H1 (cell line): ENCODE data around the gene AGAP3. TPM values are rescaled to one million over a fixed set of nuclear protein-coding genes. Genes with fewer than 3 reads are reported as not detected.

Source experiments
- CTCF ChIA-PET: fragments of 300-600 bp; sonication (Branson Sonifier 250); formaldehyde crosslinking; loops from one replicate; lab custom pipeline; 2021; ENCODE audit not compliant: partially characterized antibody; lab: Charles Lee
- POLR2A ChIA-PET: fragments of 300-600 bp; sonication (Branson Sonifier 250); formaldehyde crosslinking; loops from one replicate; lab custom pipeline; 2021; ENCODE audit warnings: inconsistent platforms; ENCODE audit not compliant: partially characterized antibody; lab: Charles Lee
- DNase-seq, 2 experiments: peaks; one replicate each; pipeline versions ENCODE4 v3.0.0 to v3.0.0-alpha.2; 2010 to 2022; ENCODE audit warnings: low spot score in 2 of 2, low read depth in 1 of 2, mixed read lengths in 1 of 2
- FAIRE-seq: peaks from 2 replicates; lab custom pipeline; 2011; peaks lifted over from hg19 to GRCh38; lab: Jason Lieb, UNC
- H2AFZ ChIP-seq: 2 replicates; pipeline ENCODE4 v1.8.1; 2012; ENCODE audit warnings: low read length, inconsistent platforms
- H2AK5ac ChIP-seq: 2 replicates; pipeline ENCODE4 v1.6.1; 2013; ENCODE audit warnings: low read depth, low read length
- H2BK120ac ChIP-seq: replicated peaks from 2 replicates; pipeline ENCODE3; 2013; ENCODE audit warnings: low read depth, low read length, inconsistent platforms
- H2BK12ac ChIP-seq: 2 replicates; pipeline ENCODE4 v1.6.1; 2013; ENCODE audit warnings: low read depth, low read length
- H2BK15ac ChIP-seq: 2 replicates; pipeline ENCODE4 v1.6.1; 2013; ENCODE audit warnings: low read length
- H2BK20ac ChIP-seq: 2 replicates; pipeline ENCODE4 v1.6.1; 2013; ENCODE audit warnings: low read length
- H2BK5ac ChIP-seq: 2 replicates; pipeline ENCODE4 v1.6.1; 2013; ENCODE audit warnings: low read depth, low read length
- H3K14ac ChIP-seq: 2 replicates; pipeline ENCODE4 v1.6.1; 2013; ENCODE audit warnings: inconsistent platforms; ENCODE audit not compliant: insufficient read length
- H3K18ac ChIP-seq: 2 replicates; pipeline ENCODE4 v1.6.1; 2013; ENCODE audit warnings: low read length; ENCODE audit errors: extremely low read depth
- H3K23ac ChIP-seq: 2 replicates; pipeline ENCODE4 v1.6.1; 2013; ENCODE audit warnings: inconsistent platforms; ENCODE audit not compliant: insufficient read length
- H3K23me2 ChIP-seq: 2 replicates; pipeline ENCODE4 v1.6.1; 2013; ENCODE audit warnings: low read depth, low read length
- H3K27ac ChIP-seq: 2 replicates; pipeline ENCODE4 v1.6.1; 2011; ENCODE audit warnings: low read depth, low read length, inconsistent platforms
- H3K27me3 ChIP-seq, 4 experiments: replicated peaks in 1 of 4; 1 replicate in 1 of 4; 2 replicates in 3 of 4; pipeline versions ENCODE4 v1.6.1 to v1.8.1; 2011 to 2013; ENCODE audit warnings: low read length in 3 of 4, mild to moderate bottlenecking in 3 of 4, inconsistent platforms in 2 of 4, mixed read lengths in 2 of 4, moderate library complexity in 1 of 4; ENCODE audit not compliant: control insufficient read depth in 3 of 4, insufficient read depth in 3 of 4; ENCODE audit errors: extremely low read depth in 1 of 4
- H3K36me3 ChIP-seq, 4 experiments: 2 replicates each; pipeline versions ENCODE4 v1.6.1 to v1.8.1; 2011 to 2013; ENCODE audit warnings: mild to moderate bottlenecking in 4 of 4, low read length in 3 of 4, moderate library complexity in 2 of 4, control low read depth in 1 of 4, inconsistent platforms in 1 of 4; ENCODE audit not compliant: insufficient read depth in 4 of 4, control insufficient read depth in 2 of 4
- H3K4ac ChIP-seq: replicated peaks from 2 replicates; pipeline ENCODE3; 2013; ENCODE audit warnings: low read length, low read depth, mixed read lengths, inconsistent platforms; ENCODE audit not compliant: insufficient read length
- H3K4me1 ChIP-seq, 4 experiments: replicated peaks in 1 of 4; 1 replicate in 1 of 4; 2 replicates in 3 of 4; pipeline versions ENCODE4 v1.6.1 to v1.8.1; 2011 to 2013; ENCODE audit warnings: low read length in 3 of 4, inconsistent platforms in 2 of 4, mixed read lengths in 1 of 4; ENCODE audit not compliant: insufficient read depth in 4 of 4, control insufficient read depth in 3 of 4
- H3K4me2 ChIP-seq, 2 experiments: 2 replicates each; pipeline versions ENCODE4 v1.6.1 to v1.8.1; 2011 to 2013; ENCODE audit warnings: low read depth in 2 of 2, low read length in 2 of 2, control low read depth in 1 of 2, inconsistent platforms in 1 of 2, mild to moderate bottlenecking in 1 of 2; ENCODE audit not compliant: insufficient read depth in 1 of 2
- H3K4me3 ChIP-seq, 4 experiments: fragments of 200-600, 300-600 bp in 1 of 4; sonication (generic), shearing (Covaris generic), sonication (Bioruptor Twin) in 1 of 4; 2 replicates each; pipeline versions ENCODE4 v1.5.1 to v1.8.1; 2011 to 2016; ENCODE audit warnings: low read length in 4 of 4, low read depth in 3 of 4, control low read depth in 2 of 4, inconsistent platforms in 2 of 4, mild to moderate bottlenecking in 2 of 4, mixed read lengths in 1 of 4, moderate library complexity in 1 of 4; ENCODE audit not compliant: insufficient read depth in 2 of 4; ENCODE audit errors: extremely low read depth in 1 of 4
- H3K56ac ChIP-seq: replicated peaks from 2 replicates; pipeline ENCODE3; 2013; ENCODE audit warnings: low read depth, mild to moderate bottlenecking, mixed read lengths, low read length, inconsistent platforms; ENCODE audit not compliant: insufficient read length
- H3K79me1 ChIP-seq: 2 replicates; pipeline ENCODE4 v1.6.1; 2013; ENCODE audit warnings: low read depth, low read length, control low read depth
- H3K79me2 ChIP-seq, 2 experiments: 2 replicates each; pipeline versions ENCODE4 v1.6.1 to v1.8.1; 2012 to 2013; ENCODE audit warnings: low read length in 2 of 2, mild to moderate bottlenecking in 2 of 2, inconsistent platforms in 1 of 2; ENCODE audit not compliant: insufficient read depth in 2 of 2, control insufficient read depth in 1 of 2
- H3K9ac ChIP-seq, 4 experiments: replicated peaks in 1 of 4; 1 replicate in 1 of 4; 2 replicates in 3 of 4; pipeline versions ENCODE4 v1.6.1 to v1.8.1; 2011 to 2013; ENCODE audit warnings: low read depth in 3 of 4, low read length in 3 of 4, control low read depth in 2 of 4, mild to moderate bottlenecking in 2 of 4, moderate library complexity in 2 of 4, inconsistent platforms in 1 of 4; ENCODE audit errors: extremely low read depth in 1 of 4
- H3K9me3 ChIP-seq, 2 experiments: 2 replicates each; pipeline versions ENCODE4 v1.6.1 to v1.8.1; 2012 to 2013; ENCODE audit warnings: mild to moderate bottlenecking in 2 of 2, moderate library complexity in 2 of 2, control low read depth in 1 of 2, inconsistent platforms in 1 of 2, low read depth in 1 of 2, low read length in 1 of 2, mixed read lengths in 1 of 2; ENCODE audit not compliant: insufficient read depth in 2 of 2
- H4K20me1 ChIP-seq, 2 experiments: replicated peaks in 1 of 2; 2 replicates each; pipeline versions ENCODE3 to v1.8.1; 2011 to 2013; ENCODE audit warnings: inconsistent platforms in 2 of 2, low read length in 2 of 2, mild to moderate bottlenecking in 1 of 2; ENCODE audit not compliant: insufficient read depth in 2 of 2, control insufficient read depth in 1 of 2
- H4K5ac ChIP-seq: 2 replicates; pipeline ENCODE4 v1.6.1; 2013; ENCODE audit warnings: low read length, low read depth, mixed read lengths, inconsistent platforms; ENCODE audit not compliant: insufficient read length
- H4K8ac ChIP-seq: 2 replicates; pipeline ENCODE4 v1.8.0; 2013; ENCODE audit warnings: mild to moderate bottlenecking, moderate library complexity, low read length, inconsistent platforms; ENCODE audit not compliant: insufficient read depth; ENCODE audit errors: extremely low read depth
- H4K91ac ChIP-seq: replicated peaks from 2 replicates; pipeline ENCODE3; 2013; ENCODE audit warnings: low read length, mixed read lengths, inconsistent platforms; ENCODE audit not compliant: insufficient read length
- JUN ChIP-seq: IDR thresholded peaks from 2 replicates; pipeline ENCODE4 v1.6.1; 2011; ENCODE audit warnings: low read depth, mild to moderate bottlenecking, improper control_type of control experiment, low read length
- POLR2AphosphoS5 ChIP-seq: IDR thresholded peaks from 2 replicates; pipeline ENCODE4 v1.6.1; 2011; ENCODE audit warnings: low read depth, low read length
- SP1 ChIP-seq: IDR thresholded peaks from 2 replicates; pipeline ENCODE4 v1.6.1; 2011; ENCODE audit warnings: low read depth, low read length
- WGBS, 2 experiments: shearing (Covaris generic) in 1 of 2; methylation state at CpG; one replicate each; pipeline versions ENCODE4 v1.1.6 to v1.1.7; 2013 to 2015; ENCODE audit warnings: low lambda C conversion rate in 2 of 2, mixed read lengths in 2 of 2, inconsistent platforms in 1 of 2, low coverage in 1 of 2, missing lambda C conversion rate in 1 of 2; ENCODE audit not compliant: insufficient replicate concordance in 2 of 2, insufficient coverage in 1 of 2, insufficient read length in 1 of 2; ENCODE audit errors: extremely low coverage in 1 of 2, missing lambda C conversion rate in 1 of 2; 5-methylcytosine and 5-hydroxymethylcytosine counted together
- polyA plus RNA-seq, 7 experiments: library from polyadenylated mRNA; depleted of rRNA in 3 of 7; stranded (reverse) in 5 of 7; unstranded in 2 of 7; fragments of >200 nt in 5 of 7; fragments of 200-250 nt in 2 of 7; gene quantifications; 1 replicate in 5 of 7; 2 replicates in 1 of 7; 4 replicates in 1 of 7; pipeline versions ENCODE4 v1.2.1 to v1.2.3, GENCODE V29; 2011 to 2013; ENCODE audit warnings: missing spikeins in 2 of 7, mixed read lengths in 2 of 7
- total RNA-seq: library from RNA; stranded (reverse); fragmentation: NEBNext Ultra II Directional; extraction: Animal tissue kit (Norgen Biotek cat#: 25700); gene quantifications from 2 replicates; pipeline ENCODE4 v1.2.1, GENCODE V29; 2021

The AGAP3 gene
- total and polyA plus RNA-seq, 2 of the 8 experiments (the other 6 are each of a cell fraction or from before 2014, with no cell fraction given) = 66.4 to 120 TPM

DNA sequence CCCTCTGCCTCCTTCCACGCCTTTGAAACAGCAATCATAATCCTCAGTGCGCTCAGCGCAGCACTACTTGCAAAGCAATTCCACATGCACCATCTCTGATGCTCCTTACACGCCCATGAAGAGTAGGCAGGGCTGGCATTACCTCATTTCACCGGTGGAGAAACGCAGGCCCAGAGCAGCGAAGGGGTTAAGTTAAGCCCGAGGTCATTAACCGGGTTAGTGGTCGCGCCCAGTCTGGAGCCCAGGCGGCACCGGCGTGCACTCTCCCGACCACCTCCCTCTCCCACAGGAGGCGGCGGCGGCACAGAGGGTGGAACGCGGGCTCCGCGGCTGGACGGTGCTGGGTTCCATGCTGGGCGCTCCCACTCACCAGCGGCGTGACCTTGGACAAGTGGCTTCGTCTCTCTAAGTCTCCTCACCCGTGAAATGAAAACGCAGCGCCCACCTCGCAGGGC lies 6.2 kb upstream of the AGAP3 start:
- CTCF ChIA-PET = interaction anchor here (1.3 to 6.0 kb wide), 5 partner anchors 16 to 62 kb away, joined by 3 to 81 read pairs (median 23); partner anchors contain the start of gene CDK5
- 3% methylated on average over 22 of the region's 31 CpGs; no CpG with 5 or more reads in 1 of the 2 experiments for WGBS, 2 experiments

More for the DNA sequence above, 6.2 kb upstream of the AGAP3 start:
- peak overlapping the region; percentile 97 for H2BK15ac ChIP-seq
- peak overlapping the region; percentile 93; the same call in 1 of the 2 replicates for H4K8ac ChIP-seq
- peak overlapping the region; percentile 79 to 94 (median 88) for H3K4me3 ChIP-seq
- no peak overlapping the region for H2AK5ac ChIP-seq
- peak overlapping the region; percentile 71; the same call in 1 of the 2 replicates for H2BK5ac ChIP-seq
- H3K18ac ChIP-seq = peak overlapping the region; percentile 78
- TF ChIP-seq JUN (no peak), SP1 (no peak), POLR2AphosphoS5 (0 out of 2 replicates have a peak, but pooled peaks have one; percentile 24)
- peaks cover 12% of the 10 kb centered on the region for H3K79me1 ChIP-seq
- no peak overlapping the region for H3K23ac ChIP-seq
- peaks cover 18 to 20% of the 10 kb centered on the region in 2 experiments for H4K20me1 ChIP-seq
- H2BK20ac ChIP-seq = no peak overlapping the region
- H3K79me2 ChIP-seq = peaks cover 0 to 10% of the 10 kb centered on the region in 2 experiments; a peak in 1 of 4 replicates
- H3K9ac ChIP-seq = peak overlapping the region; percentile 86 to 89 (median 88)
- no peak overlapping the region for H2AFZ ChIP-seq
- no peak overlapping the region for H3K14ac ChIP-seq
- peak overlapping the region; percentile 95 to 100 for H3K4me2 ChIP-seq
- peaks cover 2 to 13% (median 11%) of the 10 kb centered on the region in 4 experiments for H3K36me3 ChIP-seq
- peaks cover 0 to 7% (median 5%) of the 10 kb centered on the region in 4 experiments; a peak in 5 of 7 replicates for H3K27me3 ChIP-seq
- H3K4ac ChIP-seq = peak overlapping the region; percentile 88
- peak overlapping the region; percentile 76 for H3K27ac ChIP-seq
- peak overlapping the region; percentile 86 for H4K5ac ChIP-seq
- H3K23me2 ChIP-seq = peaks cover 21% of the 10 kb centered on the region
- H3K4me1 ChIP-seq = peaks cover 0 to 37% (median 24%) of the 10 kb centered on the region in 4 experiments; a peak in 6 of 7 replicates
- FAIRE-seq (no peak), DNase-seq (no peak)
- H3K56ac ChIP-seq = peak overlapping the region; percentile 73
- H2BK120ac ChIP-seq = peak overlapping the region; percentile 59
- no peaks in the 10 kb centered on the region for H3K9me3 ChIP-seq
- peak overlapping the region; percentile 92 for H4K91ac ChIP-seq
- POLR2A ChIA-PET = interaction anchor here (0.8 to 4.9 kb wide), 15 partner anchors 9 to 83 kb away, joined by 3 to 77 read pairs (median 6); partner anchors contain the start of gene CDK5
- H2BK12ac ChIP-seq = 0 out of 2 replicates have a peak overlapping the region, but pooled peaks have one; percentile 17
